ENCODE results near the gene TFDP1. TPM values are rescaled to one million over a fixed set of nuclear protein-coding genes. Genes with fewer than 3 reads are reported as not detected.

The TFDP1 gene
- total RNA-seq, 1 donor from 2014 or later = 15.8 TPM

GRCh38 chr13:113547238-113547971 is 37.1 kb upstream of the TFDP1 start:
- H3K9me3 ChIP-seq = no peaks in the 10 kb centered on the region
- intact Hi-C loops (cut with DNase I) = loop anchor here (2.0 kb wide), 1 partner anchor 57 kb away; the partner anchor contains the start of gene DCUN1D2
- H3K27ac ChIP-seq = peak overlapping the region; percentile 56 to 72
- H3K4me3 ChIP-seq = no peak overlapping the region
- no peak for TF ChIP-seq CTCF (IDR thresholded peaks at IDR 0.05)
- peak in 1 of 2 donors; percentile 64 for DNase-seq (ENCODE audit: low spot score in 2 of 2)
- peaks cover 5 to 21% of the 10 kb centered on the region in 2 donors for H3K4me1 ChIP-seq
- H3K27me3 ChIP-seq = no peaks in the 10 kb centered on the region
- H3K36me3 ChIP-seq = peaks cover 29 to 53% of the 10 kb centered on the region in 2 donors

- TF ChIP-seq CTCF (IDR thresholded peaks at IDR 0.05) = no peak
- H3K4me1 ChIP-seq = peaks cover 5 to 21% of the 10 kb centered on the region in 2 donors
- peak overlapping the region; percentile 51 to 56 for H3K27ac ChIP-seq
- DNase-seq (ENCODE audit: low spot score in 2 of 2) = peak in 1 of 2 donors; percentile 62
- intact Hi-C loops (cut with DNase I) = no loop called here
- H3K4me3 ChIP-seq = no peak overlapping the region
- H3K9me3 ChIP-seq = no peaks in the 10 kb centered on the region
- H3K36me3 ChIP-seq = peaks cover 29 to 60% of the 10 kb centered on the region in 2 donors
- H3K27me3 ChIP-seq = no peaks in the 10 kb centered on the region
Observed at GRCh38 chr13:113548171-113548641, 36.3 kb upstream of the TFDP1 start.

GRCh38 chr13:113548778-113549621 is 35.6 kb upstream of the TFDP1 start:
- peaks cover 5 to 21% of the 10 kb centered on the region in 2 donors for H3K4me1 ChIP-seq
- intact Hi-C loops (cut with DNase I) = no loop called here
- peak in 1 of 2 donors; percentile 53 for DNase-seq (ENCODE audit: low spot score in 2 of 2)
- H3K36me3 ChIP-seq = peaks cover 36 to 67% of the 10 kb centered on the region in 2 donors
- no peaks in the 10 kb centered on the region for H3K27me3 ChIP-seq
- TF ChIP-seq CTCF (IDR thresholded peaks at IDR 0.05) = no peak
- no peak overlapping the region for H3K27ac ChIP-seq
- no peak overlapping the region for H3K4me3 ChIP-seq
- H3K9me3 ChIP-seq = no peaks in the 10 kb centered on the region

GRCh38 chr13:113550453-113550852 is 34.1 kb upstream of the TFDP1 start:
- H3K4me1 ChIP-seq = peaks cover 5 to 21% of the 10 kb centered on the region in 2 donors
- intact Hi-C loops (cut with DNase I) = no loop called here
- no peak overlapping the region for H3K4me3 ChIP-seq
- peak in 1 of 2 donors; percentile 52 for DNase-seq (ENCODE audit: low spot score in 2 of 2)
- no peak overlapping the region for H3K27ac ChIP-seq
- H3K9me3 ChIP-seq = no peaks in the 10 kb centered on the region
- TF ChIP-seq CTCF (IDR thresholded peaks at IDR 0.05) = no peak
- peaks cover 38 to 69% of the 10 kb centered on the region in 2 donors for H3K36me3 ChIP-seq
- no peaks in the 10 kb centered on the region for H3K27me3 ChIP-seq

GRCh38 chr13:113551081-113552000 is 33.2 kb upstream of the TFDP1 start:
- H3K27ac ChIP-seq = no peak overlapping the region
- H3K36me3 ChIP-seq = peaks cover 38 to 70% of the 10 kb centered on the region in 2 donors
- H3K4me1 ChIP-seq = peaks cover under 1 to 12% of the 10 kb centered on the region in 2 donors
- DNase-seq (ENCODE audit: low spot score in 2 of 2) = peak in 1 of 2 donors; percentile 55
- no peak overlapping the region for H3K4me3 ChIP-seq
- no peaks in the 10 kb centered on the region for H3K9me3 ChIP-seq
- TF ChIP-seq CTCF (IDR thresholded peaks at IDR 0.05) = no peak
- intact Hi-C loops (cut with DNase I) = no loop called here
- no peaks in the 10 kb centered on the region for H3K27me3 ChIP-seq
